IMR-90 (cell line): ENCODE results near the gene PCDHGB6. TPM values are rescaled to one million over a fixed set of nuclear protein-coding genes. Genes with fewer than 3 reads are reported as not detected.

Experiments
- ATAC-seq: fragments of 200-7000 bp; cut with Tn5 transposase; 2 replicates; pipeline ENCODE4 v1.9.1; 2020; ENCODE audit warnings: low read depth, mild to moderate bottlenecking, moderate library complexity
- BruUV-seq: library from RNA; stranded (reverse); fragments of 400-500 nt; replicated peaks from 2 replicates; lab custom pipeline; 2021; lab: Mats Ljungman, UMichigan
- CTCF ChIA-PET: fragments of 300-600 bp; formaldehyde crosslinking; extraction: SDS; loops from one replicate; lab custom pipeline; 2021; ENCODE audit warnings: antibody characterized with exemption; lab: Yijun Ruan, JAX
- POLR2A ChIA-PET: fragments of 300-600 bp; sonication (Branson Sonifier 250); formaldehyde crosslinking; loops from one replicate; lab custom pipeline; 2022; ENCODE audit warnings: antibody characterized with exemption; ENCODE audit not compliant: unreplicated experiment; lab: Charles Lee
- DNase-seq: peaks from one replicate; pipeline ENCODE4 v3.0.0; 2013
- H2AFZ ChIP-seq: replicated peaks from 2 replicates; pipeline ENCODE3; 2013; ENCODE audit warnings: low read length, mild to moderate bottlenecking; ENCODE audit not compliant: poor library complexity
- H2AK5ac ChIP-seq: 2 replicates; pipeline ENCODE4 v1.6.1; 2013; ENCODE audit warnings: low read depth, low read length, inconsistent platforms
- H2AK9ac ChIP-seq: replicated peaks from 2 replicates; pipeline ENCODE3; 2013; ENCODE audit warnings: mild to moderate bottlenecking, low read depth, low read length, moderate library complexity; ENCODE audit not compliant: poor library complexity
- H2BK120ac ChIP-seq: 2 replicates; pipeline ENCODE4 v1.6.1; 2013; ENCODE audit warnings: low read depth, low read length, inconsistent platforms
- H2BK15ac ChIP-seq: 3 replicates; pipeline ENCODE4 v1.6.1; 2013; ENCODE audit warnings: low read depth, low read length, inconsistent platforms
- H2BK20ac ChIP-seq: 2 replicates; pipeline ENCODE4 v1.6.1; 2013; ENCODE audit warnings: low read depth, mild to moderate bottlenecking, inconsistent platforms, low read length, moderate library complexity
- H2BK5ac ChIP-seq: 2 replicates; pipeline ENCODE4 v1.6.1; 2013; ENCODE audit warnings: mild to moderate bottlenecking, low read depth, low read length, inconsistent platforms; ENCODE audit not compliant: poor library complexity, severe bottlenecking
- H3K14ac ChIP-seq: replicated peaks from 2 replicates; pipeline ENCODE4 v1.6.1; 2013; ENCODE audit warnings: low read depth, low read length, inconsistent platforms
- H3K18ac ChIP-seq: 2 replicates; pipeline ENCODE4 v1.6.1; 2013; ENCODE audit warnings: low read depth, low read length, control low read depth
- H3K23ac ChIP-seq: 2 replicates; pipeline ENCODE4 v1.6.1; 2013; ENCODE audit warnings: low read depth, low read length, inconsistent platforms
- H3K27ac ChIP-seq: 2 replicates; pipeline ENCODE4 v1.5.1; 2013; ENCODE audit warnings: mild to moderate bottlenecking, control low read depth, low read length; ENCODE audit not compliant: insufficient read depth
- H3K27me3 ChIP-seq: 2 replicates; pipeline ENCODE4 v1.6.1; 2013; ENCODE audit warnings: low read length; ENCODE audit not compliant: control insufficient read depth, insufficient read depth
- H3K36me3 ChIP-seq: 2 replicates; pipeline ENCODE4 v1.6.1; 2013; ENCODE audit warnings: low read length, mixed read lengths; ENCODE audit not compliant: control insufficient read depth, insufficient read depth
- H3K4ac ChIP-seq: 2 replicates; pipeline ENCODE4 v1.6.1; 2013; ENCODE audit warnings: low read depth, low read length, inconsistent platforms
- H3K4me1 ChIP-seq: 2 replicates; pipeline ENCODE4 v1.6.1; 2013; ENCODE audit warnings: low read length, mixed read lengths; ENCODE audit not compliant: control insufficient read depth, insufficient read depth
- H3K4me2 ChIP-seq: 2 replicates; pipeline ENCODE4 v1.6.1; 2013; ENCODE audit warnings: low read depth, mild to moderate bottlenecking, control low read depth, low read length, moderate library complexity
- H3K4me3 ChIP-seq: 2 replicates; pipeline ENCODE4 v1.5.1; 2013; ENCODE audit warnings: low read depth, mild to moderate bottlenecking, control low read depth, low read length, moderate library complexity; ENCODE audit not compliant: insufficient read depth
- H3K56ac ChIP-seq: 2 replicates; pipeline ENCODE4 v1.6.1; 2013; ENCODE audit warnings: low read length, inconsistent platforms; ENCODE audit not compliant: insufficient read depth; ENCODE audit errors: extremely low read depth
- H3K79me1 ChIP-seq, 2 experiments: 2 replicates each; pipeline ENCODE4 v1.6.1; 2013; ENCODE audit warnings: low read length in 2 of 2, inconsistent platforms in 1 of 2, low read depth in 1 of 2
- H3K9ac ChIP-seq: 2 replicates; pipeline ENCODE4 v1.6.1; 2013; ENCODE audit warnings: low read depth, low read length, control low read depth
- H3K9me1 ChIP-seq: 2 replicates; pipeline ENCODE4 v1.6.1; 2013; ENCODE audit warnings: low read length, inconsistent platforms; ENCODE audit not compliant: insufficient read depth
- H3K9me3 ChIP-seq: 2 replicates; pipeline ENCODE4 v1.6.1; 2013; ENCODE audit warnings: low read length; ENCODE audit not compliant: control insufficient read depth, insufficient read depth
- H4K20me1 ChIP-seq: 2 replicates; pipeline ENCODE4 v1.6.1; 2013; ENCODE audit warnings: low read length, inconsistent platforms; ENCODE audit not compliant: insufficient read depth
- H4K5ac ChIP-seq: 2 replicates; pipeline ENCODE4 v1.6.1; 2013; ENCODE audit warnings: mild to moderate bottlenecking, low read depth, low read length, control low read depth
- H4K8ac ChIP-seq, 2 experiments: 2 replicates each; pipeline ENCODE4 v1.6.1; 2013; ENCODE audit warnings: low read depth in 2 of 2, low read length in 2 of 2, control low read depth in 1 of 2, inconsistent platforms in 1 of 2
- H4K91ac ChIP-seq: 2 replicates; pipeline ENCODE4 v1.6.1; 2013; ENCODE audit warnings: low read depth, low read length, inconsistent platforms; ENCODE audit not compliant: insufficient read depth
- CEBPB ChIP-seq: IDR thresholded peaks from 2 replicates; pipeline ENCODE4 v1.6.1; 2012; ENCODE audit warnings: low read depth, low read length, improper control_type of control experiment
- POLR2A ChIP-seq: IDR thresholded peaks from 2 replicates; pipeline ENCODE4 v1.6.1; 2012; ENCODE audit warnings: mild to moderate bottlenecking, low read depth, low read length
- WGBS, 2 experiments: methylation state at CpG; one replicate each; pipeline versions ENCODE4 v1.1.5 to v1.1.7; 2013; ENCODE audit warnings: missing lambda C conversion rate in 2 of 2; ENCODE audit not compliant: insufficient read length in 1 of 2; ENCODE audit errors: extremely low coverage in 2 of 2; 5-methylcytosine and 5-hydroxymethylcytosine counted together
- dilution Hi-C: fragments of 300-500 bp; cut with HindIII; formaldehyde crosslinking; loops from one replicate; pipeline ENCODE4 v1.14.3; 2018; ENCODE audit warnings: low sequenced_read_pairs; ENCODE audit not compliant: unreplicated experiment
- in situ Hi-C: fragments of 300-500 bp; cut with MboI; formaldehyde crosslinking; loops from 3 replicates; pipeline ENCODE4 v1.14.3; 2019; ENCODE audit warnings: low sequenced_read_pairs, inconsistent platforms, mixed read lengths
- intact Hi-C: fragments of 100-400 bp; cut with micrococcal nuclease; formaldehyde crosslinking; loops from 2 replicates; pipeline ENCODE4 v1.10.0; 2022
- polyA plus RNA-seq, 3 experiments: library from polyadenylated mRNA; depleted of rRNA; stranded (reverse); fragments of >200 nt; gene quantifications; 2 replicates each; pipeline ENCODE4 v1.2.3, GENCODE V29; 2012; ENCODE audit warnings: low replicate concordance in 1 of 3
- total RNA-seq: library from RNA; depleted of rRNA; stranded (reverse); fragments of >200 nt; gene quantifications from 2 replicates; pipeline ENCODE4 v1.2.3, GENCODE V29; 2012

PCDHGB6 gene
- total and polyA plus RNA-seq, 2 of the 4 experiments (the other 2 are of a cell fraction) = 1.4 to 2.2 TPM

DNA sequence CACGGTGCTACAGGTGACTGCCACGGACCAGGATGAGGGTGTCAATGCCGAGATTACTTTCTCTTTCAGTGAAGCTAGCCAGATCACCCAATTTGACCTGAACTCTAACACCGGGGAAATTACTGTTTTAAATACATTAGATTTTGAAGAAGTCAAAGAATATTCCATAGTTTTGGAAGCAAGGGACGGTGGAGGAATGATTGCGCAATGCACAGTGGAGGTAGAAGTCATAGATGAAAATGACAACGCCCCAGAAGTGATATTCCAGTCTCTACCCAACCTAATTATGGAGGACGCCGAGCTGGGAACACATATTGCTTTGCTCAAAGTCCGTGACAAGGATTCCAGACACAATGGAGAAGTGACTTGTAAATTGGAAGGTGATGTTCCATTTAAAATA is 19.2 kb upstream of the PCDHGB6 start:
- no peak for ATAC-seq
- no peaks in the 10 kb centered on the region for H3K9me1 ChIP-seq
- H3K27ac ChIP-seq = no peak overlapping the region
- no peak overlapping the region for H2BK20ac ChIP-seq
- no peak overlapping the region for H3K14ac ChIP-seq
- H3K56ac ChIP-seq = no peak overlapping the region
- no peak for DNase-seq
- CTCF ChIA-PET = no interaction called here
- H3K36me3 ChIP-seq = peaks cover 19% of the 10 kb centered on the region
- H2BK15ac ChIP-seq = no peak overlapping the region
- POLR2A ChIA-PET = no interaction called here
- no peak overlapping the region for H3K4ac ChIP-seq
- H4K91ac ChIP-seq = no peak overlapping the region
- H3K79me1 ChIP-seq = peaks cover 7% of the 10 kb centered on the region in 2 experiments; a peak in 3 of 4 replicates
- BruUV-seq = no TSS peak
- no peak overlapping the region for H2BK120ac ChIP-seq
- H4K5ac ChIP-seq = no peak overlapping the region
- WGBS, 2 experiments = no CpG with 5 or more reads among the region's 10 CpGs
- H3K4me2 ChIP-seq = peak overlapping the region; percentile 9; the same call in 1 of the 2 replicates
- no peak overlapping the region for H3K4me3 ChIP-seq
- H4K8ac ChIP-seq = no peak overlapping the region
- H2AK5ac ChIP-seq = no peak overlapping the region
- intact Hi-C loops = no loop called here
- H2AFZ ChIP-seq = no peak overlapping the region
- peaks cover 50% of the 10 kb centered on the region for H3K9me3 ChIP-seq
- no peaks in the 10 kb centered on the region for H4K20me1 ChIP-seq
- no peak overlapping the region for H2BK5ac ChIP-seq
- H2AK9ac ChIP-seq = no peak overlapping the region
- peaks cover 1% of the 10 kb centered on the region; the same call in 1 of the 2 replicates for H3K4me1 ChIP-seq
- H3K27me3 ChIP-seq = no peaks in the 10 kb centered on the region
- no peak overlapping the region for H3K9ac ChIP-seq
- TF ChIP-seq POLR2A (no peak), CEBPB (peak; percentile 95)
- dilution Hi-C loops = no loop called here
- in situ Hi-C loops = no loop called here
- no peak overlapping the region for H3K23ac ChIP-seq
- no peak overlapping the region for H3K18ac ChIP-seq
